NCI-H1092 treated with DMSO at 0.1 percent for 48 hours (cell line): ENCODE measurements around the gene PSMD13.
"Not testable (repeated sequence)": the region's sequence is repeated elsewhere in the genome, so short reads cannot be mapped to it uniquely, and the experiment has no call there.

Experiments used
- DNase-seq: peaks from one replicate; lab custom pipeline; 2025; lab: John Stamatoyannopoulos, UW

PSMD13 gene

GRCh38 chr11:250740-251299, 14.0 kb downstream of the PSMD13 start:
- no peak for DNase-seq

GRCh38 chr11:251550-251949, 14.8 kb downstream of the PSMD13 start:
- DNase-seq: no peak

- DNase-seq: no peak
These were observed 15.9 kb downstream of the PSMD13 start for GRCh38 chr11:252666-253065.

GRCh38 chr11:253160-253885, 16.5 kb downstream of the PSMD13 start:
- no peak for DNase-seq

GRCh38 chr11:253886-254270, 17.1 kb downstream of the PSMD13 start:
- no peak for DNase-seq

- no peak for DNase-seq
These were observed 18.4 kb downstream of the PSMD13 start for GRCh38 chr11:255176-255575.

- no peak for DNase-seq
These were observed 19.0 kb downstream of the PSMD13 start for GRCh38 chr11:255816-256215.

- DNase-seq: no peak
These were observed 20.4 kb downstream of the PSMD13 start for GRCh38 chr11:256952-257737.

GRCh38 chr11:257766-258493, 21.2 kb downstream of the PSMD13 start:
- DNase-seq: no peak

- DNase-seq: no peak
These were observed 22.6 kb downstream of the PSMD13 start for GRCh38 chr11:259413-259812.

GRCh38 chr11:261624-262023, 24.8 kb downstream of the PSMD13 start:
- no peak for DNase-seq

GRCh38 chr11:266676-267439, 30.1 kb downstream of the PSMD13 start:
- DNase-seq: no peak

GRCh38 chr11:267491-267994, 30.8 kb downstream of the PSMD13 start:
- DNase-seq: no peak

- not testable (repeated sequence) for DNase-seq
These were observed 32.0 kb downstream of the PSMD13 start for GRCh38 chr11:268716-269145.

GRCh38 chr11:269146-269890, 32.5 kb downstream of the PSMD13 start:
- no peak for DNase-seq

- no peak for DNase-seq
These were observed 33.9 kb downstream of the PSMD13 start for GRCh38 chr11:270451-271318.

GRCh38 chr11:271319-271715, 34.5 kb downstream of the PSMD13 start:
- no peak for DNase-seq

GRCh38 chr11:272195-272930, 35.6 kb downstream of the PSMD13 start:
- no peak for DNase-seq

GRCh38 chr11:272931-273198, 36.1 kb downstream of the PSMD13 start:
- no peak for DNase-seq
